CD4-positive, alpha-beta T cell treated with Interleukin-21 for 1 hour (primary cell): ENCODE data around the gene TSPEAR.

Experiments used
- DNase-seq: peaks from one replicate; pipeline ENCODE4 v3.0.0-alpha.2; 2020

The TSPEAR gene

DNA sequence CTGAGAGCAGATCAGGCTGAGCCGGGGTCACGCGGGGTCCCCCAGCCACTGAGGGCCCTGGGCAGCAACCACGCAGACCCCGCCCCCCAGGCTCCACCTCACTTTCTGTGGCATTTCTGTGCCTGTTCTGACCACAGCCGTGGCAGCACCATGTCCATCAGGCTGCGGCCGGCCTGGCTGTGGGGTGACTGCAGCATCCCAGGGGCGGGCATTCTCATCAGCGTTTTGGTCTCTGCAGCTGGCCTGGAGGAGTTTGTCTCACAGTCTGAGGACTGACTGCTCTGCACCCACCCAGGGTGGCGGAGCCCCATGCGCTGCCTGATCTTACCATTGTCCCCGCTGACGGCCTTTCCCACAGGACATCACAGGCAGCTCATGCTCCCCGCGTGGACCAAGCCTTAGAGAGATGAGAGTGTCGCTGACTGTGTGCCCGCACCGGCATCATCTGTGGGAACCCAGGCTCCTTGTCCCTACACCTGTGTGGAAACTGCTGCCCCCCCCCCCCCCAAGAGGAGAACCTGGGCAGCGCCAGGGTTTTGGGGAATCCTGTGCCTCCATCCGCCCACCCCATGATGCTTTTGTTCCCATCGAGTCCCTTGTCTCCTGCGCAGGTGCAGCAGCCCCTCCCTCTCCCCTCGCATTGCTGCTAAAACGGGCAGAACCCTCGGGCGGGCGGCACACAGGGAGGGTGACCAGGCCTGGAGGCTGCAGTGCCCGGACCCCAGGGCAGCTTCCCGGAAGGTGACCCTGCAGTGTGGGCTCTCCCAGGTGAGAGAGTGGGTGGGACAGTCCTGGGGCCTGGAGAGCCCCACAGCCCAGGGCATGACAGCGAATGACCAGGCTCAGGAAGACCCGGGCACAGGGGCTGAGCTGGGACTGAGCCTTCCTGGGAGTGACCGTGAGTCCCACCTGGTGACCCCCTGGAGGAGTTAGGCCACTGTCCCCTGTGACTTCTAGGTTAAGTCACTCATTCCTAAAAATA, 173.2 kb downstream of the TSPEAR start:
- no peak for DNase-seq

DNA sequence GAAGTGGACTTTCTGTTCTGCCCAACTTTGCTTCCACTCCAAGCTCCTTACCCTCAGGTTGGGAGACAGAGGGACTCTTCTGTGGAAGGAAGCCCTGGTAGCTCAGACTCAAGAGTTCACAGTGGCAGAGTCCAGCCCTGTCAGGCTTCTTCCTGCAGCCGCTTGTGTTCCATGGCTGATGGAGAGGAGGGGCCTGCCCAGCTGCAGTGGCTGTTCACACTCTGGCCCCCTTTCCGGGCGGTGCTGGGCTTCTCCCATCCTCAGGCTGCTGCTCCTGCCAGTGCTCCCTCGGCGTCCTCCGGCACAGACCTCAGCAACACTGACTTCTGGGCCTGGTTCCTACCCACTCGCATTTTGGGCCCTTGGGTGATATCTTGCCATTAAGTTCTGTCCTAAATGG, 175.4 kb downstream of the TSPEAR start:
- no peak for DNase-seq

DNA sequence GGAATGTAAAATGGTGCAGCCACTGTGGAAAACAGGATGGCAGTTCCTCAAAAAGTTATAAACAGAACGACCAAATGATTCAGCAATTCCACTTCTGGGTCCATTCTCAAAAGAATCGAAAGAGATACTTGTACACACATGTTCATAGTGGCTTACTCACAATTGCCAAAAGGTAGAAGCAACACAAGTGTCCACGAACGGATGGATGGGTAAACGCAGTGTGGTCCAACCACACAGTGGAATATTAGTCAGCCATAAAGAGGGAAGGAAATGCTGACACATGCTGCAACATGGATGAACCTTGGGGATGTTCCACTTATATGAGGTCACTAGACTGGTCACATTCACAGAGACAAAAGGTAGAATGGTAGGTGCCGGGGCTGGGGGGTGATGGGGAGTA, 176.7 kb downstream of the TSPEAR start:
- DNase-seq = no peak

DNA sequence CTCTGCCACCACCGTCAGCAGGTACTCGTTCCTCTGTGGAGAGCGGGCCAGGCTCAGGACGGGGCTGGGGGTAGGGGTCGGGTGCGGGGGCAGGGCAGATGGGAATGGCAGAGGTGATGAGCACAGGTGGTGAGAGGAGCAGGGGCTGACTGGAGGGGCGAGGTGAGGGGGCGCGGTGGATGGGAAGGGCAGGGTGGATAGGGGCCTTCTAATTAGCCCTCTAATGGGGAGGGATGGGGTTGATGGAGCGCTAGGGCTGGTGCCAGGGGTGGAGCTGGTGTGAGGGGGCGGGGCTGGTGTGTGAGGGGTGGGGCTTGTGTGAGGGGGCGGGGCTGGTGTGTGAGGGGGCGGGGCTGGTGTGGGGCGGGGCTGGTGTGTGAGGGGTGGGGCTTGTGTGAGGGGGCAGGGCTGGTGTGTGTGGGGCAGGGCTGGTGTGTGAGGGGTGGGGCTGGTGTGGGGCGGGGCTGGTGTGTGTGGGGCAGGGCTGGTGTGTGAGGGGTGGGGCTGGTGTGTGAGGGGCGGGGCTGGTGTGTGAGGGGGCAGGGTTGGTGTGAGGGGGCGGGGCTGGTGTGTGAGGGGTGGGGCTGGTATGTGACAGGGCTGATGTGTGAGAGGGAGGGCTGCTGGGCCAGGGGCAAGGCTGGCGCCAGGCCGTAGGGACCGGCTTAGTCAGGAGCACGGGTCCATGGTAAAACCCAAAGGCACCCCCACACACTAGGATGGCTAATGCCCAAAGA, 177.3 kb downstream of the TSPEAR start:
- DNase-seq = no peak

DNA sequence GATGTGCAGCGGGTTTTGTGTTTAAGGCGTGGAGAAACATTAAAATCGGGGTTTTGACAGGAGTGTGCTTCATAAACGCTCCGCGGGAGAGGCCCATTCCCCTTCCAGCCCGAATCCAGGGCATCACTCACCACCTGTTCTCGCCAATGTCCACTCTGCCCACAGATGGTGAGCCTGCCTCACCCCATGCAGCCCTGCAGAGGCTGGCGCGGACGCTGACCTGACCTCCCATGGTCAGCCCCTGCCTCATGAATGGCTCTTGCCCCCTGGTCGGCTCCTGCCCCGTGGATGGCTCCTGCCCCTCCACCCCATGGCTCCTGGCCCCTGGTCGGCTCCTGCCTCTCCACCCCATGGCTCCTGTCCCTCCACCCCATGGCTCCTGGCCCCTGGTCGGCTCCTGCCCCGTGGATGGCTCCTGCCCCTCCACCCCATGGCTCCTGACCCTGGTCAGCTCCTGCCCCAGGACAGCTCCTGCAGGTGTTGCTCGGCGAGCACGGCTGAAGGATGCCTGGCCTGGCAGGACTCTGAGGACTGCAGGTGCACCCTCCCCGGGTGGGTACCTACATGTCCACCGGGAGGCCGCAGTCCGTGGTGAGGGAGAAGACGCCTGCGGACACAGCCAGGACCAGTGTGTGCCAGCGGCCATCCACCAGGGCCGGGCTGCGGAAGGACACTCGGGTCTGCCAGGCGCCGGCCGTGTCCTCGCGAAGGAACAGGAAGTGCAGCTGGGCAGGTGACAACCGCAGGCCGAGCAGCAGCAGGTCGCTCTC, 178.1 kb downstream of the TSPEAR start:
- DNase-seq = no peak

DNA sequence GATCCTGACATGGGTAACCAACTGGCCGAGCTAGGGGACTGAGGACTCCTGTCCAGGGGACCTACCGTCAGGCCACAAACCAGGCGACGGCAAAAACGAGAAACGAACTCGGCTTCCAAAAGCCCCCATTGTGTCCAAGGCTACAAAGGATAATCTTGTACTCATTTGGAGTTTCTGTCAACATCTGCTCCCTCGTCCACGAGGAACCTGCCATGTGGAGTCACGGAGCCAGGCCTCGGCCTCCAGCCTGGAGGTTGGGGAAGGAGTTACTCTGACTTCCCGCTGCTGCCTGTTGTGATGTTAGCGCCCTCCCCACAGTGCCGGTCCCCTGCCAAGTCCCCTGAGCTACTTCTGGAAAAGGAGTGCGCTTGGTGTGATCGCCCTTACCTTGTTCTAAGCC, 178.7 kb downstream of the TSPEAR start:
- DNase-seq = no peak

DNA sequence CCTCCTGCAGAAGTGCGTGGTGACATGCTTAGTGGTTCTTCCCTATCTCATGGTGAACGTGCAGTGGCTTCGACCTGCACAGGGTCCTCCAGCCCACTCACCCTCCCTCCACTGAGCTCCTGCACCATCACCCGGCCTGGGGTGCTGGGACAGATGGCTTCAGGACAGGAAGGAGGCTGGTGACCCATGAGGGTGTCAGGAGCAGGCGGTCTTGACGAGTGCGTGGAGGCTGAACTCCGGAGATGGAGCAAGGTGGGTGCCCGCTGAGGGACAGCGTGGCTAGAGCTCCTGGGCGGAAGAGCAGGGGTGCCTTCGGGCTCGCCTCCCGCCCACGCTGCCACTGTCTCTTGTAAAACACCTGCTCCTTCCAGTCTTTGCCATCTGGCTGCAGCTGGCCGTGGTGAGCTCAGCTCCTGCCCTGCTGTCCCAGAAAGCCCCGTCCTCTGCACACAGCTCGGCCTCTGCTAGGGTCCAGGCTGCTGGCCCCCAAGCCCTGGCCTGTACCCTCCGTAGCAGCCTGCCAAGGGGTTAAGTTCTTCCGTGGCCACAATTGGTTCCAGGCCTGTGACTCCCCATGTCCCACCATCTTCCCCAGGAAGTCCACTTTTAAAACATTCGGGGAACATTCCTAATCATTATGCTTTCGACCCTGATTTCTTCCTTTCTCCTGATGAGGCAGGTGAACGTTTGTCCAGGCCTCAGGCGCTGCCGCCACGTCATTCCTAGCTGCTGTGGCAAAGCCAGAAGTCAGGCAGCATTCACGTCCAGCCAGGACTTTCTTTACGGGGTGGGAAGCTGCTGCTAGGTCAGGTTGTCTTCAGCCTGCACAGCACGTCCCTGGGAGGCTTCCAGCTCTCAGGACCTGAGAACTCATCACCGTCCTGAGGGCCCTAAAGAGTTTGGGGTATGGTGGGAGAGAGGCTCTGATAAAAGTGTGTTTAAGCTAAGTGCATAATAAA, 179.5 kb downstream of the TSPEAR start:
- no peak for DNase-seq

DNA sequence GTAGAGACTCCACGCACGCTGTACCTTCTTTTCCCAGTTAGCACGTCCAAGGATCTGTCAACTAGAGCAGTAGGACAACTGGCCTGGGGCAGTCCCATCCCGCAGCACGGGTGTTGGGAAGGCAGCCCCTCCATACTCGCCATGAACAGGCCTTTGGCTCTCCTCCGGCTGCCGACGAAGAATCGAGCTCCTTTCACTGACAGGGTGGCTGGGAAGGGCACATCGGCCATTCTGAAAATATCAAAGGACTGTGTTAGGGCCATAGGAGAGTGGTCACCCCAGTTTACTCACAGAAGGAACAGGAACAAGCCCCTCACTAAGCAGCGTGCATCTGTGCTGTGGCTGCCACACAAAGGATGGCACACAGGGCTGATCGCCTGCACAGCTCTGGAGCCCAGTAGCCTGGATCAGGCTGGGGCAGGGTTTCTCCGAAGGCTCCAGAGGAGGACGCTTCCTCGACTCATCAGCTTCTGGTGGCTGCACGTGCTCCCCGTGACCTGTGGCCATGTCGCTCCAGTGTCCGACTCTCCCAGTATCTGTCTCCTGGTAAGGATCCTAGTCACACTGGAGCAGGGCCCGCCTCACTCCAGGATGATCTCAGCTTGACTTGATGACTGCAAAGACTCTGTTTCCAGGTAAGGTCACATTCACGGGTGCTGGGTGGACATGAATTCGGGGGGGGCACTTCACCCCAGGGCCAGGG, 180.3 kb downstream of the TSPEAR start:
- DNase-seq = no peak

DNA sequence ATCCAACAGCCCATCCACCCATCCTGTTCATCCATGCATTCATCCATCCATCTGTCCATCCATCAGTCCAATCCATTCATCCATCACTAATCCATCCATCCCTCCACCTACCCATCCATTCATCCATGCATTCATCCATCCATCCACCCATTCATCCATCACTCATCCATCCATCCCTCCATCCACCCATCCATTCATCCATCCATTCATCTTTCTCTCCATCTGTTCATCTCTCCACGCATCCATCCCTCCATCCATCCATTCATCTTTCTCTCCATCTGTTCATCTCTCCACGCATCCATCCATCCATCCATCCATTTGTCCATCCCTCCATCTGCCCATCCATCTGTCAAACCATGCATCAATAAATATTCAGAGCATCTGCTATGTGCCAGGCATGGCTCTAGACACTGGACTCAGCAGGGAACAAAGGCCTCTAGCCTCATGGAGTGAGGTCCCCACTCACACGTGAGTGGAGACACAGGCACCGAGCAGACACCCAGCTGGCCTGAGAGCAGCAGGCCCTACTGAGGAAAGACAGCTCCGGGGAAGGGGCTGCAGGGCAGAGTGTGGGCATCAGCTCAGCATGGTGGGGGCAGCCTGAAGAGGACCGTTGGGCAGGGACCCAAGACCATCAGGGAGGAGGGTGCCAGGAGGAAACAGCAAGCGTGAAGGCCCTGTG, 181.0 kb downstream of the TSPEAR start:
- no peak for DNase-seq

DNA sequence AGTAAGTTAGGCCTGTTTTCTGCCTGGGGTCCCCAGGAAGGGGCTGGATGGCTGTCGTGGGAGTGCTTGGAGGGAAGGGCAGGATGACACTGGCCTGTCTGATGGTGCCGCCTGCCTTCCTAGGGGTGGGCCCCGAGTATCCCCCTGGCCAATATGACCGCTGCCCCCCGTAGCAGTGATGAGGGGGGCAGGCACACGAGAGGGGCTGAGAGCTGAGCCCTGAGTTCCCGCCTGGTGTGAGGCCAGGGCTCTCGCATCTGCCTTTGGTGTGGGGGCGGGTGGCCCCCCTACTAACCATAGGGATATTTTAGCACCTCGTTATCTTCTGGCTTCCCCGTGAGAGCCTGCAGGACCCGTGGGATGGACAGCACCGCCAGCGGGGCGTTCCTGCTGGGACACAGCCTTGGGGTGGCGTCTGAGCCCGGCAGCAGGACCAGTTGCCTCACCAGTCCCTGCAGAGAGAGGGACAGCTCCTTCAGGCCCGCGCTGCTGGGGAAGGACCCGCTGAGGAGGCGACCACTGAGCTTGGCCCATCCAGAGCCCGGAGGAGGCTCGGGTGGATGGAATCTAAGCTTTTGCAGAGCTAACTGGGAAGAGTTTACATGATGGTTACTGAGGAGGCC, 181.8 kb downstream of the TSPEAR start:
- no peak for DNase-seq

DNA sequence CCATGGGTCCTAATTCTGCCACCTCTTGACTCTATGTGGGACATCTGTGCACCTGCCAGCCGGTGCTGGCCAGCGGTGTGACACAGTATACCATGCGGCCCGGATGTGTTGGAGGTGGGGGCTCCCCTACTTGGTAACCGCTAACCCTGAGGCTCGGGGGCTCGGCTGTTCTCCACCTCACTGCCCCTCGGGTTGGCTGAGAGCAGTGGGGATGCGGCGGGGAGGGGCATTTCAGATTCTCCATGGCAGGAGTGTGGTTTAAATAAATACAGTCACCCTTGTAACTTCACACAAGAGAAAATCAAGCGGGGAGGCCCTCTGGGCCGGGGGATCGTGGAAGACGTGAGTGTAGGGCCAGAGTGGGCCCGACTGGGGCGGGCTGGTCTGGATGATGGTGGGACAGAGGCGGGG, 182.4 kb downstream of the TSPEAR start:
- no peak for DNase-seq

DNA sequence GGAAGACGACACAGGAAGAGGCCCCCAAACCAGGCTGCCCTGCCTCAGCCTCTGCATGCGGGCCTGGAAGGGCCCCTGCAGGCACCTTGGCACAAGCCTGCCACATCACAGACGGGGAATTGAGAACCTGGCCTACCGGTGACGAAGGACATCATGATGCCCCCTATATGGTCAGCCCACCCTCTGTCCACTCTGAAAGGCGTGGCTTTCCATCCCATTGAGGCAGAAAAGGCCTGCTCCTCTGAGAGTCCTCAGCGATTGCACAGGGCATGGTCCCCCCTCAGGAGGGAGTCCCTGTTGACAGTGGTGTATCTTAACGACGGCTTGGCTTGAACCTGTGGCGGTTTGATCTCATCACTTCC, 182.8 kb downstream of the TSPEAR start:
- no peak for DNase-seq

DNA sequence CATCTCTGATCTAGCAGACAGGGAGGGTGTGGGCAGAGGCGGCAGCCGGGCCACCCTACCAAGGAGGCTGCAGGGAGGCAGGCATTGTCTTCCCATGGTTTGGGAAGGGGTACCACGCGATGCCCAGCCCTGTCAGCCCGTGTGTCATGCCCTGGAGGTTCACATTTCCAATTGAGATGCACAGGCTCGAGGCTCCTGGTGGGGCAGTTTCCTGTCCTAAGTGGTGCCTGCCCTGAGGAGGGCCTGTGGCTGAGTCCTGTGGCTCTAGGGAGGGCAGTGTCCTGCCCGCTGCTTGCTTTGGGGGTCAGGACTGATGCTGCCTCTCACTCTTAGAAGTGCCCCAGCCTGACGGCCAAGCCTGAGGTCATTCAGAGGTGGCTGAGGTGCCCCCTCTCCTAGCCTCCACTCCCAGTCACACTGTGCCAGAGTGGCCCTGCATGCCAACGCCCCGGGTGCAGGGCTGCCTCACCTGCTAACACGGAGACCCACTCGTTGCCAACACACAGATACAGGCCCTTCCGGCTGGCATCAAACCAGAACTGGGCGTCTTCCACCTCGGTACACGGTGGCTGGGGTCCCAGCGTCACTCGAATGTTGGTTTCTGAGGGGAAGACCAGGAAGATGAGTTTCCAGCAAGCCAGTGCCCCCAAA, 183.3 kb downstream of the TSPEAR start:
- no peak for DNase-seq

DNA sequence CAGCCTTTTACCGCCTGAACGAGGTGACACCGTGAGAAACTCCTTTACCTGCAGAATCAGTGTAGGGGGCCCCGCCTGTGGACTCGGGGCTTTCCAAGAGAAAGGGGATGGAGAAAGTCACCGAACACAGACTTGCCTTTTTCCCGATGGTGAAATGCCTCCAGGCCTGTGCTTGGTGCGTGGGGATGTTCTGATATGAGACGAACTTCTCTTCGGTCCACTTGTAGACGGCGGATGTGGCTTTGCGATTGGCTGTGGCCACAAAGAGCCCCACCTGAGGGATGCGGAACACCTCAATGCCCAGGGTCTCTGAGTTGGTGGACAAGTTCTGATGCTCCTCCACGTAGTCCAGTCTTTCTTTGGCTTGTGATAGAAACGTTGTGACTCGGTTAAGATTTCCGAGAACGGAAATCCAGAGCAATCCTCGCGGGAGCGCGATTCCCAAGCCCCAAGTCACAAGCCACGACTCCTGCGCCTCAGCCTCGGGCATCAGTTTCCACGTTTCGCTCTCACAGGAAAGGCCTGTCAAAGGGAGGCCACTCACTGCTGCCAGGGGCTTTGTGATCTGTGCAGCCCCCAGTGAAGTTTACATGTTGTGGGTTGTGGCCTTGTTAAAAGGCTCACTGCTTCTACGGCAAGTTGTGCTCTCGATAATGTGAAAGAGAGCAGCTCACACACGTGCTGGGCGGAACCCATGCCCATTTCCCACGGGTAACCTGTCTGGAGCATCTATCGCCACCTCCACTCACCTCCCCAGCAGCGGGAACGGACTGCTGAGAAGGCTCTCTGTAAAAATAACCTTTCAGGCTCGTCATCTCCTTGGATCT, 184.0 kb downstream of the TSPEAR start:
- DNase-seq = no peak

DNA sequence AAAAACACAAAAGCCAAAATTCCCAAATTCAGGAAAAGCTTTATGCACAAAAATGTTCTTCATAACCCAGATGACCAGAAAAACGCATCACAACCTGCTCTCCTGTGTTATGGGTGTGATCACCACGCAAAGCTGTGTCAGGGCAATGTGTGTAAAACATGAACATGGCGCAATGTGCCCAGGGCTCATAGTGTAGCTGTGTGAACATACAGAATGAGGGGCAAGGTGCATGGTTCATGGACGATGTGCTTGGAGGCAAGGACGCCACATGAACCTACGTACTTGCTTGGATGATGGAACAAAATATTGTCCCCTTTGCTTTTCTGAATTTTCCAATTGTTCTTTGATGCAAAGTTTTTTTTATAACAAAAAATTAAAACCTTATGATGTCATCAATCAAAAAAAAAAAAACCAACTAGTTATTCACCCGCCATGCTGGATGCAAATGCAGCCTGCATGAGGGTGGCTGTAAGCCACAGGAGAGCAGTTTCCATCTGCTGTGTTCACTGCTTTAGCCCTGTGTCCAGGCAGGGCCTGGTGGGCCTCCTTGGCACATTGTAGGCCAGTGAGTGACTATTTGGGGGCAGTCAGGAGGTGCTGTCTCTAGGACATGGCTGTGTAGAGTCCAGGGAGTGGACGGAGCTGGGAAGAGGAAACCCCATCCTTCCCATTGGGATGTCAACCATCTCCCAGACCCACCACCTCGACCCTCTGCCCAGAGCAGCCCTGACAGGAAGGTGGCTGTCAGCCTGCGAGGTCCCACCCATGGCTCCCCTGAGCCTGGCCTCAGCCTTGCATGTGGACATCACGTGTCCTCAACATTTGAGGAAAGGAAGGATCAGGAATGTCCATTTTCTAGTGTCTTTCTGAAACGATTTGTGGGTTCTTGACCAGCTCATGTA, 185.0 kb downstream of the TSPEAR start:
- no peak for DNase-seq

DNA sequence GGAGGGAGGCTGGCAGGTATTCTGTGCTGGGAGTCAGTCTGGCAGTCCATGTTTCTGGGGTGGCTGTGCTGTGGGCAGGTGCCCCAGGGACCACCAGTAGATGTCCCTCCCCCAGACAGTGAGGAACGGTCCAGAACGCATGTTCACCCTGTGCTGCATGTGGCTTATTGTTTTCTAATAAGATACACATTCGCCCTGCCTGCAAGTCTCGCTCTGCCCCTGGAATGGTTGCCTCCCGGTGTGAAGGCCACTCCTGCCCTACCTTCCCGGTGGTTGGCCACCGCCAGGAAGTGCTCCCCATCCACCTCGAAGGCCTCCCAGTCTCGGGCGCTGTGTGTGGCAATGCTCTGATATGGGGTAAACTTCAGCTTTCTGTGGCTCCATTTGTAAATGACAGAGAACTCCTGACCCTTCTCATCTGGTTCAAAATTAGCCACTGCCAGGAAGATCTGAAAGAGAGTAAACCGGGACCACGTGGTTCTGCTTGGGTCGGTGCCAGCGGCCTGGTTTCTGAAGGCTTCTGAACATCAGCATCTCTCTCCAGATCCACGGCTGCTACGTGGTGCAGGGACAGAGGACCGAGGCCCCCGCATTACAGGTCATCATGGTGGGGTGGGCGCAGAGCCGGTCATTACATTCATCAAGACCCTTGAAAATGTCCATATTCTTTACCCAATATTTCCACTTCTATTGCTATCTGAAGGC, 185.8 kb downstream of the TSPEAR start:
- DNase-seq = no peak
